ENCODE results near the gene RUFY4.

DNA sequence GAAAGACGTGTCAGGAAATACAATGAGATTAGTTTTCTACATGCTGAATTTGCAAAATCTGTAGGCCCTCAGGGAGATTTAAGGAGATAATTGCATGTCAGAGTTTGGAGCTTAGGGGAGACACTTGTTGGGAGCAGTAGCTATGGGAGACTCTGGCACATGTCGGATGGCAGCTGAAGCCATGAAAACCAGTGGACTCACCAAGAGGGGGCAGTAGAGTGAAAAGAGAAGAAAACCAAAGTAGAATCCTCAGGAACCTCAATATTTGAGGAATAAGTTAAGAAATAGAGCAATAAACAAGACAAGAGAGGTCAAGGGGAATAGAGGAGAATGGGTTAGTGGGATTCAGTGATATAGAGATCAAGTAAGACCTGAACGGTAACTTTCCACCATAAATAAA lies 24.8 kb downstream of the RUFY4 start:
- TF ChIP-seq, protein P1, sequence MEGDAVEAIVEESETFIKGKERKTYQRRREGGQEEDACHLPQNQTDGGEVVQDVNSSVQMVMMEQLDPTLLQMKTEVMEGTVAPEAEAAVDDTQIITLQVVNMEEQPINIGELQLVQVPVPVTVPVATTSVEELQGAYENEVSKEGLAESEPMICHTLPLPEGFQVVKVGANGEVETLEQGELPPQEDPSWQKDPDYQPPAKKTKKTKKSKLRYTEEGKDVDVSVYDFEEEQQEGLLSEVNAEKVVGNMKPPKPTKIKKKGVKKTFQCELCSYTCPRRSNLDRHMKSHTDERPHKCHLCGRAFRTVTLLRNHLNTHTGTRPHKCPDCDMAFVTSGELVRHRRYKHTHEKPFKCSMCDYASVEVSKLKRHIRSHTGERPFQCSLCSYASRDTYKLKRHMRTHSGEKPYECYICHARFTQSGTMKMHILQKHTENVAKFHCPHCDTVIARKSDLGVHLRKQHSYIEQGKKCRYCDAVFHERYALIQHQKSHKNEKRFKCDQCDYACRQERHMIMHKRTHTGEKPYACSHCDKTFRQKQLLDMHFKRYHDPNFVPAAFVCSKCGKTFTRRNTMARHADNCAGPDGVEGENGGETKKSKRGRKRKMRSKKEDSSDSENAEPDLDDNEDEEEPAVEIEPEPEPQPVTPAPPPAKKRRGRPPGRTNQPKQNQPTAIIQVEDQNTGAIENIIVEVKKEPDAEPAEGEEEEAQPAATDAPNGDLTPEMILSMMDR (IDR thresholded peaks at IDR 0.05), result no peak
- TF ChIP-seq EP300 (IDR thresholded peaks at IDR 0.05) (no peak), POLR2AphosphoS5 (IDR thresholded peaks at IDR 0.05) (no peak), POLR2A (IDR thresholded peaks at IDR 0.05; ENCODE audit: low read depth) (no peak)

All from esophagus muscularis mucosa (tissue), 4 donors.